NCI-H2196 (cell line): ENCODE data around the gene CNTNAP2.

Experiments used
- DNase-seq: peaks from one replicate; lab custom pipeline; 2025; ENCODE audit not compliant: unreplicated experiment; lab: John Stamatoyannopoulos, UW

The CNTNAP2 gene

DNA sequence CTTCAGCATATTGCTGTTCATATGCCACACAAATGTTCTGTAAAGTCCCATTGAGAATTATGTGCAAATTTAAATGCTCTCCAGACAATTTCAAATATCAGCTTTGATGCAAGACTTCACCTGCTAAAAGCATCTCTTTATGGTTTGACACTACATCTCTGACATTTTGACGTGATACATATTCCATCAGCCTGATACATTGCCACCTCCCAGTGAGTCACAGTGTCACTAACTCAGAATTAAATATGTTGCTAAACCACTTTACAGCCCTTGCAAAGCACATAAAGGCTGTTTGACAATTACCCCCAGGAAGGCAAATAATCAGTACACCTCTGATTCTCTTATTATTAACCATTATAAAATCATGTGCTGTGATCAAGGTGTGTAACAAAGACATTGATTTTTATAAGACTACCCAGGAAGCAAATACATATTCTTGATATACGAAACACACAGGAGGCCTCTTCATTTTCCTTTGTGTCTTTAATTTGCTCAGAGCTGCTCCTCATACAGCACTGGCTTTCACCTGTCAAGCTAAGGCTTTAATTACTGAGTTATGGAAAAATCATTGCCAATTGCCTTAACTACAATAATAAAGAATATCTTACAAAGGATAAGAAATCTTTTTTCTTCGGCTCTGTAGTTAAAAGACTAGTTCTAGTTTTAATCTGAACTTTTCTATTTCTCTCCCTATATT, 1926.5 kb downstream of the CNTNAP2 start:
- peak; percentile 38 for DNase-seq

DNA sequence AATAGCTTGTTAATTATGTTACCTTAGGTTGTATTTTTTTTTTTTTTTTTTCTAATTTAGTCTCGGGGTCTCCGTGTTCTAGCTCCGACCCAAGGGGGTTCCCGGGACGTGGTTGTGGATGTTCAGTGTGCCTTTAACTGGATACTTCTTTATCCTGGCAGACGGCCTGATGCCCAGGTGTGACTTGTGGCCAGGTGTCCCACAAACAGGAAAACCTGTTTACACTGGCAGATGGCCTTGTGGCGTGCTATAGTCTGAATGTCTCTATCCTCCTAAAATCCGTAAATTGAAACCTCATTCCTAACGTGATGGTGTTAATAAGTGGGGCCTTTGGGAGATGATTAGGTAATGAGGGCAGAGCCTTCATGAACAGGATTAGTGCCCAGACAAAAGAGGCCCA, 1927.6 kb downstream of the CNTNAP2 start:
- peak; percentile 81 for DNase-seq

GRCh38 chr7:148045521-148045920, 1928.9 kb downstream of the CNTNAP2 start:
- DNase-seq = peak; percentile 88

DNA sequence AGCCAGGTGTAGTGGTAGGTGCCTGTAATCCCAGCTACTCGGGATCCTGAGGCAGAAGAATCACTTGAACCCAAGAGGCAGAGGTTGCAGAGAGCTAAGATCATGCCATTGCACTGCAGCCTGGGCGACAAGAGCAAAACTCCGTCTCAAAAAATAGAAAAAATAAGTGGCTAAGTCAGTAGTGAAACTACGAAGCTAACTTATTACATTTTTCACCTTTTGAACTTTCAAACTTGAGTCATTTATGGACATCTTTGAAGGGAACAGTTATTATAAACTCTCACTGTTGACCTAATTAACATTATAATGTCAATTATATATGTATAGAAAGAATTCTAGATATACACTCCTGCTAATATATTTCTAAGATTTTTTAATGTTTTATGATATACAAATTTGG, 1932.5 kb downstream of the CNTNAP2 start:
- no peak for DNase-seq

DNA sequence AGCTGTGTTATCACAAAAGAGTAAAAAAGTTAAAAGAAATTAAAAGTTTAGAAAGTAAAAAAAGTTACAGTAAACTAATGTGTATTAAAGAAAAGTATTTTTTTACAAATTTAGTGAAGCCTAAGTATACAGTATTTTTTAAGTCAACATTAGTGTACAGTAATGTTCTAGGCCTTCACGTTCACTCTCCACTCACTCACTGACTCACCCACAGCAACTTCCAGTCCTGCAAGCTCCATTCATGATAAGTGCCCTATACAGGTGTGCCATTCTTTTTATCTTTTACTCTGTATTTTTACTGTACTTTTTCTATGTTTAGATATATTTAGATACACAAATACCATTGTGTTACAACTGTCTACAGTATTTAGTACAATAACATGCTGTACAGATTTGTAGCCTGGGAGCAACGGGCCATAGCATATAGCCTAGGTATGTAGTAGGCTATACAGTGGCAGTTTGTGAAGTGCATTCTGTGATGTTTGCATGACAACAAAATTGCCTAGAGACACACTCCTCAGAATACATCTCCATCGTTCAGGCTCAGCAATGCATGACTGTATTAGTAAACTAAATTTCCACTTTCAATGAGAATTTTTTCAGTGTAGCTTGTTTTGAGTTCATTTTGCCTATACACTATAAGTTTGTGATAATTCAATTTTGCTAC, 1934.0 kb downstream of the CNTNAP2 start:
- peak; percentile 20 for DNase-seq

DNA sequence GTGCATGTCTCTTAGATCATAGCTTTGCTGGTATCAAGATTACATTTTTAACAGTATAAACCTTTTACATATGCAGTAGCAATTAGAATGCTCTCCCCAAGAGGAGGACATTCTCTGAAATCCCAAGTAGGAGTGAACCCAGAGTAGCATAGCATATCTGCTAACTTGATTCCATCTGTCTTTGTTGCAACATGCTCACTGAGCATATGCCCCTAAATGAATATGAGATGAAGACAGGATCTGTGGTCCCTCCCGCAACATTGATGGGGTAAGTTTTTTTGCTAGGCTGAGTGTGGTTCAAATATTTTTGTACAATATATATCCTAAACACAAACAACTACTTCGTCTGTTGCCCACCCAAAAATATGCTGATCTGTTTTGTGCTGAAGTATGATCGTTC, 1939.8 kb downstream of the CNTNAP2 start:
- DNase-seq = no peak

DNA sequence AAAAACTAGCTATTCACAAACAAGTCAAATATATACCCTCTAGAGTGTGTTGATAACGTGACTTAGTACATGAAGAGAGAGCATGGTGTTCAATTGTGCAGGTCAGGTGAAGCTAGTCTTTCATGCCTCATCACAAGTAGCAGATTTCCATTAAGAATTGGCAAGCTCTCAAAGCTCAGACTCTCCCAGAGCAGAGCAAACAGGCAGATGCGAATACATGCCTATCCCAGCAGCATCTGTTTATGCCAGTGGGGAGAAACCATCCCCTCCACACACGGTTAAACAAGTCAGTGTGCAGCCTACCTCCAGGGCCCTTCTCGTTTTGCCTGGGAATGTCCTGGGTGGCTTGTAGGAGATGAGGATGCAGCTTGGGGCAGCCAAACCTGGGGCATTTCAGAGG, 1941.5 kb downstream of the CNTNAP2 start:
- peak; percentile 65 for DNase-seq

DNA sequence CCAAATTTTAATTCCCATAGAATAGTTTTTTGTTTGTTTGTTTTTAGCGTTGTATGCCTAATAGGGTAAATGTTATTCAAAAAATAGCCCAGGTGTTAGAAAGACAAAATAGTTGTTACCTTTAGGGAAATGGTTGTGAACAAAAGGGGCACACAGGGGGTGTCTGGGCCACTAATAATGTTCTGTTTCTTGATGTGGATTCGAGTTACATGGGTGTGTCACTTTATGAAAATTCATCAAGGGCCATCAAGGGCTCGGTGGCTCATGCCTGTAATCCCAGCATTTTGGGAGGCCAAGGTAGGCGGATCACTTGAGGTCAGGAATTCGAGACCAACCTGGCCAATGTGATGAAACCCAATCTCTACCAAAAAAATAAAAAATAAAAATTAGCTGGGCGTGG, 1942.2 kb downstream of the CNTNAP2 start:
- no peak for DNase-seq

DNA sequence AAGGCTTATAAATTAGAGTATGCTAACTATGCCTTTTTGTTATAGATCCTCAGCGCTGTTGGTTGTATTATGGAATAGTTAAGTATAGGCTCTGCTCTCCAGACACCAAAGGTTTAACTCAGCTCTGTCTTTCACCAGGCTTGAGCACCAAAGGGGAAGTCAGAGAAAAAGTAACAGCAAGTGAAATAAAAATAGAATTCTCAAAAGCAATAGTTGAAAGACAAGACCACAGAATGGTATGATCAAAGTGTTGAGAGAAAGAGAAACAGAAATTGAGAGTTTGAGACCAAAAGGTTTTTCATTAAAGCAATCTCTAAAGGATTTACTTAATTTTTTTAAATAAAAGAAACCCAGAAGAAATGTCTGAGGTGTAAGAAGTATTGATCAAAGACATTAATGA, 1944.1 kb downstream of the CNTNAP2 start:
- DNase-seq = no peak

DNA sequence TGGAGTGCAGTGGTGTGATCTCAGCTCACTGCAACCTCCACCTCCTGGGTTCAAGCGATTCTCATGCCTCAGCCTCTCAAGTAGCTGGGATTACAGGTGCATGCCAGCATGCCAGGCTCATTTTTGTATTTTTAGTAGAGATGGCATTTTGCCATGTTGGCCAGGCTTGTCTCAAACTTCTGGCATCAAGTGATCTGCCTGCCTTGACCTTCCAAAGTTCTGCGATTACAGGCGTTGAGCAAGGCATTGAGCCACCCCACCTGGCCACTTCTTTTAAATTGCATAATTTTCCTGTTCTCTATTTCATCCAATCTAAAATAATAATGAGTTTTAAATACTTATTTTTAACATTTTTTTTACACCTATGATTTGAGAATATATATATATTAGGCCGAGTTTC, 1961.5 kb downstream of the CNTNAP2 start:
- peak; percentile 61 for DNase-seq

DNA sequence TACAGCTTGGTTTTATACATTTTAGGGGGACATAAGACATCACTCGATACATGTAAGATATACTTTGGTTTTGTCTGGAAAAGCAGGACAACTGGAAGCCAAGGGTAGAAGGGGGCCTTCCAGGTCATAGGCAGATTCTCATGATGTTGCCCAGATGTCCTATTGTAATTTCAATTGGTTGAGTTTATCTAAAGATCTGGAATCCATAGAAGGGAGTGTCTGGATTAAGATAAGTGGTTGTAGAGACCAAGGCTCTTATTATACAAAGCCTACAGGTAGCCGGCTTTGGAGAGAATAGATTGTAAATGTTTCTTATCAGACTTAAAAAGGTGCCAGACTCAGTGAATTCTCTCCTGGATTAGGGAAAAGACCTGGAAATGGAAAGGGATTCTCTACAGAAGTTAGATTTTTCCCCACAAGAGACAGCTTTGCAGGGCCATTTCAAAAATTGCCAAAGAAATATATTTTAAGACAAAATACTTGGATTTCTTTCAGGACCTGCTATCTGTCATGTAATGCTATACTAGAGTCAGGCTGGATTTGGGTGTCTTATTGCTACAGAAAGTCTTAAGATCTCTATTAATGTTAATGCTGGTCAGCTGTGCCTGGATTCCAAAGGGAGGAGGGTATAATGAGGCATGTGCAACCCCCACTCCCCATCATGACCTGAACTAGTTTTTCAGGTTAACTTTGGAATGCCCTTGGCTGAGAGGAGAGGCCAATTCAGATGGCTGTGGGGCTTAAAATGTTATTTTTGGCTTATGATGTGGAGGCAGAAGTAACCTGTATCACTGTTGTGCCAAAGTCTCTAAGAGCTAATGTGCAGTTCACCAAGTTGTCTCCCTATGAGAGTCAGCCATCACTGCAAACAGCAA, 1962.8 kb downstream of the CNTNAP2 start:
- DNase-seq = no peak

- DNase-seq = no peak
These were observed 1966.8 kb downstream of the CNTNAP2 start for GRCh38 chr7:148083448-148083847.

GRCh38 chr7:148084138-148084537, 1967.5 kb downstream of the CNTNAP2 start:
- peak; percentile 70 for DNase-seq

GRCh38 chr7:148091882-148092281, 1975.3 kb downstream of the CNTNAP2 start:
- DNase-seq = no peak

DNA sequence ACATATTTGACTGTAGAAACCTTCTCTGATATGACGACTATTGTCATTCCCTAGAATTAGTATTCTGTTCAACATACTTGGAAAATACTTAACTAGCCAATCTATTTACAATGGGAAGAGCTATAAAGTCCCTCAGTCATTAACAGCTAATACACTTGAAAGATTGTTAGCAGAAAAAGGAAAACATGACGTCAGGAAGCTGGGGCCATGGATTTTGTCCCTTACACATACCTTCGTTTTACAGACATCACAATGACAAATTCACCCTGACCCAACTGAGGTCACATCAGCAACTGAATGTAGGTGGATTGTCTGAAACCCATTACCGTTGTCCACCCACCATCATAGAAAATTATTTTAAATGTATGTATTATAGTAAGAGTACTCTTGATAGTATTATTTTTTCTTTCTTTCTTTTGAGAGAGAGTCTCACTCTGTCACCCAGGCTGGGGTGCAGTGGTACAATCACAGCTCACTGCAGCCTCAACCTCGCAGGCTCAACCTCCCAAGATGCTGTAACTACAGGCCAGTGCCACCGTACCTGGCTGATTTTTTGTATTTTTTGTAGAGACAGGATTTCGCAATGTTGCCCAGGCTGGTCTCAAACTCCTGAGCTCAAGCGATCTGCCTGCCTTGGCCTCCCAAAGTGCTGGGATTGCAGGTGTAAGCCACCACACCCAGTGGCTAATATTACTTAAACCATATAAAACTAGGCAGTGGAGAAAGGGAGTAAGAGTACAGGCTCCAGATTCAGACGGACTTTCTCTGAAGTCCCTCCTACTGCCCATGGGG, 1977.0 kb downstream of the CNTNAP2 start:
- no peak for DNase-seq

GRCh38 chr7:148095066-148095465, 1978.5 kb downstream of the CNTNAP2 start:
- DNase-seq = no peak

- DNase-seq = no peak
These were observed 1987.6 kb downstream of the CNTNAP2 start for GRCh38 chr7:148104136-148104716.

GRCh38 chr7:148104924-148105323, 1988.3 kb downstream of the CNTNAP2 start:
- no peak for DNase-seq

GRCh38 chr7:148105853-148106252, 1989.3 kb downstream of the CNTNAP2 start:
- no peak for DNase-seq

DNA sequence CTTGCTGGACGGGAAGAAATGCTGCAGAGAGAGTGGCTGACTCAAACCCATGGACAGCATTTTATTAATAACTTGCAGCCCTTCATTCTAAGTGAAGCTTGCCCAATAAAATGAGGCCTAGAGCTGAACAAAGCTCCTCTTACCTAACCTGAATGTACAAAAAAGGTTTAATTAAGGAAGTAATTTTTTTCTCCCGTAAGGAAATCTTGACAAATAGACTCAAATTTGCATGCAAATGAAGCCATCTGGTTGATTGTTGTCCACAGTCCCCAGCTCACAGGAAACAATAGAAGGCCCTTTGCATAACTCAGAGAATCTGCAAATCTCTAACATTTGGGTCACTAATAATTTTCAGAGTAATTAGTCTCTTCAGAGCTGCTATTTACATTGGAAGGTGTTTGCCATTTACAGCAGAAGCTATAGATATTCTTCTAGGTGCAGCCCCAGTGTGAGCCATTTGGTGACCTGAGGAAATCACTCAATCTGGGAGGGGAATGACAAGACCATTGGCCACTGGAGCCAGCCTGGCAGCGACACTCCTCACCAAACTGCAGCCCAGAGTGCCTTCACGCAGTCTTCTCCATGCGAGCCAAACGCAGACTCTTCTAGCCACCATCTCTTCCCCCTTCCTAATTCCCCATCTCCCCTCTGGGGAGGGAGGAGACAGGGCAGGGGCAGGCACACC, 1991.0 kb downstream of the CNTNAP2 start:
- no peak for DNase-seq
